Liver (tissue), 9 donors: ENCODE measurements around the gene TIMM29. TPM values are rescaled to one million over a fixed set of nuclear protein-coding genes. Genes with fewer than 3 reads are reported as not detected.

Experiments used
- DNase-seq: peaks from one replicate; pipeline ENCODE4 v3.0.0-alpha.2; 2017; ENCODE audit warnings: low spot score
- H3K27ac ChIP-seq, 2 donors: one replicate each; pipeline ENCODE4 v1.7.0; 2013; ENCODE audit warnings: inconsistent platforms in 2 of 2, low read length in 2 of 2, control low read depth in 1 of 2, low read depth in 1 of 2, mild to moderate bottlenecking in 1 of 2
- H3K27me3 ChIP-seq, 4 donors: one replicate each; pipeline versions ENCODE4 v1.6.1 to v1.7.0; 2013; ENCODE audit warnings: low read length in 3 of 4, inconsistent platforms in 1 of 4, mild to moderate bottlenecking in 1 of 4, moderate library complexity in 1 of 4; ENCODE audit not compliant: control insufficient read depth in 4 of 4, insufficient read depth in 4 of 4
- H3K36me3 ChIP-seq, 4 donors: one replicate each; pipeline versions ENCODE4 v1.6.1 to v1.7.0; 2013; ENCODE audit warnings: low read length in 3 of 4, mild to moderate bottlenecking in 3 of 4, low read depth in 1 of 4, moderate library complexity in 1 of 4; ENCODE audit not compliant: control insufficient read depth in 4 of 4, insufficient read depth in 3 of 4
- H3K4me1 ChIP-seq, 4 donors: one replicate each; pipeline versions ENCODE4 v1.6.1 to v1.7.0; 2013; ENCODE audit warnings: low read length in 3 of 4, mild to moderate bottlenecking in 3 of 4, moderate library complexity in 1 of 4; ENCODE audit not compliant: control insufficient read depth in 4 of 4, insufficient read depth in 4 of 4
- H3K4me3 ChIP-seq, 3 donors: one replicate each; pipeline versions ENCODE4 v1.6.1 to v1.7.0; 2013; ENCODE audit warnings: low read length in 3 of 3, control low read depth in 1 of 3, low read depth in 1 of 3, mild to moderate bottlenecking in 1 of 3
- H3K9ac ChIP-seq, 2 donors: one replicate each; pipeline ENCODE4 v1.7.0; 2013; ENCODE audit warnings: low read length in 2 of 2, mild to moderate bottlenecking in 2 of 2, moderate library complexity in 2 of 2, control low read depth in 1 of 2, low read depth in 1 of 2
- H3K9me3 ChIP-seq, 4 donors: one replicate each; pipeline versions ENCODE4 v1.6.1 to v1.7.0; 2013; ENCODE audit warnings: low read length in 3 of 4; ENCODE audit not compliant: control insufficient read depth in 4 of 4
- EGR1 ChIP-seq, 2 donors: IDR thresholded peaks; 2 replicates each; pipeline ENCODE4 v1.6.1; 2016 to 2018; ENCODE audit warnings: antibody characterized with exemption in 2 of 2, low read depth in 2 of 2
- GABPA ChIP-seq, 2 donors: IDR thresholded peaks in 1 of 2; conservative IDR thresholded peaks in 1 of 2; 2 replicates each; pipeline ENCODE4 v1.6.1; 2016; ENCODE audit warnings: antibody characterized with exemption in 2 of 2, mild to moderate bottlenecking in 1 of 2, moderate library complexity in 1 of 2
- HNF4G ChIP-seq: IDR thresholded peaks from 2 replicates; pipeline ENCODE4 v1.6.1; 2016; ENCODE audit warnings: antibody characterized with exemption
- MAX ChIP-seq: IDR thresholded peaks from 2 replicates; pipeline ENCODE4 v1.6.1; 2016; ENCODE audit warnings: antibody characterized with exemption
- RAD21 ChIP-seq, 2 donors: IDR thresholded peaks; 2 replicates each; pipeline ENCODE4 v1.6.1; 2016; ENCODE audit warnings: antibody characterized with exemption in 2 of 2, mild to moderate bottlenecking in 2 of 2
- REST ChIP-seq: IDR thresholded peaks from 2 replicates; pipeline ENCODE4 v1.6.1; 2016; ENCODE audit warnings: antibody characterized with exemption, mild to moderate bottlenecking
- RXRA ChIP-seq, 2 donors: IDR thresholded peaks; 2 replicates each; pipeline ENCODE4 v1.6.1; 2017 to 2018; ENCODE audit warnings: antibody characterized with exemption in 2 of 2, mild to moderate bottlenecking in 1 of 2
- SP1 ChIP-seq: IDR thresholded peaks from 2 replicates; pipeline ENCODE4 v1.6.1; 2018; ENCODE audit warnings: antibody characterized with exemption, mild to moderate bottlenecking
- TAF1 ChIP-seq: conservative IDR thresholded peaks from 2 replicates; pipeline ENCODE4 v1.6.1; 2016; ENCODE audit warnings: antibody characterized with exemption, mild to moderate bottlenecking
- YY1 ChIP-seq: IDR thresholded peaks from 2 replicates; pipeline ENCODE4 v1.6.1; 2016; ENCODE audit warnings: antibody characterized with exemption, mild to moderate bottlenecking
- ZBTB33 ChIP-seq: IDR thresholded peaks from 2 replicates; pipeline ENCODE4 v1.6.1; 2016; ENCODE audit warnings: antibody characterized with exemption
- whole genome bisulfite sequencing: extraction: QIAGEN DNeasy Blood & Tissue Kit; methylation state at CpG from one replicate; pipeline ENCODE4 v1.1.7; 2013; 5-methylcytosine and 5-hydroxymethylcytosine counted together
- polyA plus RNA-seq, 2 donors: library from polyadenylated mRNA; stranded (reverse) in 1 of 2; unstranded in 1 of 2; fragments of 200-250 nt in 1 of 2; fragments of >200 nt in 1 of 2; fragmentation: Nextera tagmentation in 1 of 2; extraction: Ambion mirVana in 1 of 2; gene quantifications; one replicate each; pipeline versions ENCODE4 v1.2.1 to v1.2.3, GENCODE V29; 2013 to 2015
- total RNA-seq, 2 donors: library from RNA; depleted of rRNA; stranded (reverse); fragments of >200 nt; gene quantifications; one replicate each; pipeline ENCODE4 v1.2.3, GENCODE V29; 2014
- TF ChIP-seq, protein P1 (sequence below): fragments of 150-350 bp; IDR thresholded peaks from 2 replicates; pipeline ENCODE4 v1.5.1; 2017; ENCODE audit warnings: improper control_type of control experiment, low read depth, low read length; ENCODE audit not compliant: missing input control
- donor health status: healthy.
- donor health status: healthy.
- donor health status: healthy.
- donor health status: healthy.
- donor health status: healthy.

The TIMM29 gene
- total and polyA plus RNA-seq, 4 donors, result 9.4 to 25.2 (median 14.6) TPM

- WGBS, result 93% methylated on average over 6 of the region's 6 CpGs
- no peaks in the 10 kb centered on the region for H3K27me3 ChIP-seq
- peaks cover 0 to 10% (median 8%) of the 10 kb centered on the region in 4 donors for H3K4me1 ChIP-seq
These were observed 36.8 kb downstream of the TIMM29 start for GRCh38 chr19:10965398-10965797.

DNA sequence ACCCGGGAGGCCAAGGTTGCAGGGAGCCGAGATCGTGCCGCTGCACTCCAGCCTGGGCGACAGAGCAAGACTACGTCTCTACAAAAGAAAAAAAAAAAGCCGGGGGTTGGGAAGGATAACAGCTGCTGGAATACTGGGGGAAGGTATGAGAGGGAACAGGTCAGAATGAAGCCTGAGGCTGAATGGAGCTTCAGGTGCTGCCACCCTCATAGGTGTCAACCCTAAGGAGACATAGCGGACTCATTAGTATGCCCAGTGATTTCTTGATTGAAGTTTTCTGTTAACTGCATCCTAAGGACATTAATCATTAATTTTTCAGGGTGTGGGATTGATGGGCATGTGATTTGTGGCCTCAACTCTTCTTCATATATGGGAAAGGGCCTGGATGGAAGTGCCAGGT, 38.2 kb downstream of the TIMM29 start:
- Histone ChIP-seq H3K27ac (no peak overlapping the region), H3K27me3 (no peaks in the 10 kb centered on the region), H3K4me3 (no peak overlapping the region), H3K36me3 (no peaks in the 10 kb centered on the region), H3K9ac (no peak overlapping the region), H3K9me3 (no peaks in the 10 kb centered on the region), H3K4me1 (peaks cover 0 to 10% (median 6%) of the 10 kb centered on the region in 4 donors)
- DNase-seq, result no peak
- WGBS, result 97% methylated on average over 8 of the region's 8 CpGs
- no peak for TF ChIP-seq ZBTB33
- no peak for TF ChIP-seq YY1
- no peak for TF ChIP-seq SP1
- TF ChIP-seq, protein P1, sequence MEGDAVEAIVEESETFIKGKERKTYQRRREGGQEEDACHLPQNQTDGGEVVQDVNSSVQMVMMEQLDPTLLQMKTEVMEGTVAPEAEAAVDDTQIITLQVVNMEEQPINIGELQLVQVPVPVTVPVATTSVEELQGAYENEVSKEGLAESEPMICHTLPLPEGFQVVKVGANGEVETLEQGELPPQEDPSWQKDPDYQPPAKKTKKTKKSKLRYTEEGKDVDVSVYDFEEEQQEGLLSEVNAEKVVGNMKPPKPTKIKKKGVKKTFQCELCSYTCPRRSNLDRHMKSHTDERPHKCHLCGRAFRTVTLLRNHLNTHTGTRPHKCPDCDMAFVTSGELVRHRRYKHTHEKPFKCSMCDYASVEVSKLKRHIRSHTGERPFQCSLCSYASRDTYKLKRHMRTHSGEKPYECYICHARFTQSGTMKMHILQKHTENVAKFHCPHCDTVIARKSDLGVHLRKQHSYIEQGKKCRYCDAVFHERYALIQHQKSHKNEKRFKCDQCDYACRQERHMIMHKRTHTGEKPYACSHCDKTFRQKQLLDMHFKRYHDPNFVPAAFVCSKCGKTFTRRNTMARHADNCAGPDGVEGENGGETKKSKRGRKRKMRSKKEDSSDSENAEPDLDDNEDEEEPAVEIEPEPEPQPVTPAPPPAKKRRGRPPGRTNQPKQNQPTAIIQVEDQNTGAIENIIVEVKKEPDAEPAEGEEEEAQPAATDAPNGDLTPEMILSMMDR, result no peak
- TF ChIP-seq MAX, result no peak
- TF ChIP-seq RXRA (IDR thresholded peaks at IDR 0.05), result no peak
- TF ChIP-seq TAF1, result no peak
- TF ChIP-seq HNF4G, result no peak
- TF ChIP-seq GABPA (IDR thresholded peaks at IDR 0.05 in 1 of 2, conservative IDR thresholded peaks at IDR 0.05 in 1 of 2), result no peak

More at GRCh38 chr19:10965398-10965797, 36.8 kb downstream of the TIMM29 start:
- no peak overlapping the region for H3K27ac ChIP-seq
- H3K4me3 ChIP-seq, result no peak overlapping the region
- no peaks in the 10 kb centered on the region for H3K36me3 ChIP-seq
- H3K9me3 ChIP-seq, result no peaks in the 10 kb centered on the region
- no peak for TF ChIP-seq RXRA (IDR thresholded peaks at IDR 0.05)
- no peak for DNase-seq
- H3K9ac ChIP-seq, result no peak overlapping the region

- no peaks in the 10 kb centered on the region for H3K4me1 ChIP-seq
- no peak overlapping the region for H3K4me3 ChIP-seq
- no peak for DNase-seq
- TF ChIP-seq, protein P1, result no peak
- TF ChIP-seq EGR1 (IDR thresholded peaks at IDR 0.05; ENCODE audit: low read depth in 2 of 2), result no peak
- no peak for TF ChIP-seq RAD21 (IDR thresholded peaks at IDR 0.05)
- TF ChIP-seq ZBTB33, result no peak
- TF ChIP-seq REST, result no peak
- no peak for TF ChIP-seq HNF4G
- H3K27ac ChIP-seq, result no peak overlapping the region
- no peak overlapping the region for H3K9ac ChIP-seq
- H3K27me3 ChIP-seq, result no peaks in the 10 kb centered on the region
- H3K9me3 ChIP-seq, result no peaks in the 10 kb centered on the region
- 75% methylated on average over 10 of the region's 10 CpGs for WGBS
- H3K36me3 ChIP-seq, result no peaks in the 10 kb centered on the region
These were observed 40.0 kb downstream of the TIMM29 start for GRCh38 chr19:10968527-10969135.
